ENCODE data around the gene STK17A. TPM values are rescaled to one million over a fixed set of nuclear protein-coding genes. Genes with fewer than 3 reads are reported as not detected.

Gene STK17A
- polyA plus RNA-seq, 1 donor from 2014 or later = 7.9 TPM

- no peaks in the 10 kb centered on the region for H3F3A ChIP-seq (ENCODE audit: insufficient read depth, low read length, poor library complexity, severe bottlenecking)
- H2AFZ ChIP-seq (ENCODE audit: low read depth, low read length) = no peak overlapping the region
- no peaks in the 10 kb centered on the region for H3K27me3 ChIP-seq (ENCODE audit: insufficient read depth, low read depth, low read length)
- H3K4me3 ChIP-seq (ENCODE audit: low read length) = no peak overlapping the region
- H3K79me2 ChIP-seq (replicated peaks; ENCODE audit: insufficient read depth, low read length) = no peaks in the 10 kb centered on the region
- H4K20me1 ChIP-seq (ENCODE audit: insufficient read depth) = no peaks in the 10 kb centered on the region
- H3K9ac ChIP-seq (ENCODE audit: low read length) = no peak overlapping the region
- TF ChIP-seq EP300 (conservative IDR thresholded peaks at IDR 0.05; ENCODE audit: poor library complexity, severe bottlenecking) (no peak), POLR2AphosphoS5 (IDR thresholded peaks at IDR 0.05) (no peak), MXI1 (conservative IDR thresholded peaks at IDR 0.05; ENCODE audit: poor library complexity, severe bottlenecking) (no peak), REST (IDR thresholded peaks at IDR 0.05; ENCODE audit: borderline replicate concordance) (no peak), RAD21 (conservative IDR thresholded peaks at IDR 0.05) (no peak), TAF1 (IDR thresholded peaks at IDR 0.05; ENCODE audit: low read depth) (no peak), CTCF (IDR thresholded peaks at IDR 0.05; ENCODE audit: poor library complexity, severe bottlenecking) (no peak)
- no peaks in the 10 kb centered on the region for H3K9me3 ChIP-seq (ENCODE audit: low read length)
- H3K27ac ChIP-seq (ENCODE audit: low read length) = no peak overlapping the region
- H3K4me2 ChIP-seq (ENCODE audit: low read length) = no peak overlapping the region
- H3K9me2 ChIP-seq (ENCODE audit: insufficient read depth, low read length) = no peaks in the 10 kb centered on the region
- no peaks in the 10 kb centered on the region for H3K36me3 ChIP-seq (ENCODE audit: insufficient read depth, low read length)
Measured at GRCh38 chr7:43646603-43647338, 63.9 kb downstream of the STK17A start.

- Histone ChIP-seq H3K4me3 (ENCODE audit: low read length) (no peak overlapping the region), H3K9ac (ENCODE audit: low read length) (no peak overlapping the region), H3F3A (ENCODE audit: insufficient read depth, low read length, poor library complexity, severe bottlenecking) (no peaks in the 10 kb centered on the region), H3K4me2 (ENCODE audit: low read length) (no peak overlapping the region), H3K36me3 (ENCODE audit: insufficient read depth, low read length) (no peaks in the 10 kb centered on the region), H3K27ac (ENCODE audit: low read length) (no peak overlapping the region), H2AFZ (ENCODE audit: low read depth, low read length) (no peak overlapping the region), H3K9me2 (ENCODE audit: insufficient read depth, low read length) (no peaks in the 10 kb centered on the region), H3K9me3 (ENCODE audit: low read length) (no peaks in the 10 kb centered on the region), H3K27me3 (ENCODE audit: insufficient read depth, low read depth, low read length) (no peaks in the 10 kb centered on the region), H3K79me2 (replicated peaks; ENCODE audit: insufficient read depth, low read length) (no peaks in the 10 kb centered on the region), H4K20me1 (ENCODE audit: insufficient read depth) (no peaks in the 10 kb centered on the region)
- no peak for TF ChIP-seq TAF1 (IDR thresholded peaks at IDR 0.05; ENCODE audit: low read depth)
Measured at GRCh38 chr7:43647339-43647672, 64.4 kb downstream of the STK17A start.

- Histone ChIP-seq H3K27ac (ENCODE audit: low read length) (no peak overlapping the region), H4K20me1 (ENCODE audit: insufficient read depth) (no peaks in the 10 kb centered on the region), H3K4me2 (ENCODE audit: low read length) (no peak overlapping the region), H3K36me3 (ENCODE audit: insufficient read depth, low read length) (no peaks in the 10 kb centered on the region), H3K27me3 (ENCODE audit: insufficient read depth, low read depth, low read length) (no peaks in the 10 kb centered on the region), H3K9me3 (ENCODE audit: low read length) (no peaks in the 10 kb centered on the region), H2AFZ (ENCODE audit: low read depth, low read length) (no peak overlapping the region), H3F3A (ENCODE audit: insufficient read depth, low read length, poor library complexity, severe bottlenecking) (no peaks in the 10 kb centered on the region), H3K79me2 (replicated peaks; ENCODE audit: insufficient read depth, low read length) (no peaks in the 10 kb centered on the region), H3K9me2 (ENCODE audit: insufficient read depth, low read length) (no peaks in the 10 kb centered on the region), H3K9ac (ENCODE audit: low read length) (no peak overlapping the region), H3K4me3 (ENCODE audit: low read length) (no peak overlapping the region)
- TF ChIP-seq CTCF (IDR thresholded peaks at IDR 0.05; ENCODE audit: poor library complexity, severe bottlenecking) (no peak), RAD21 (conservative IDR thresholded peaks at IDR 0.05) (no peak), SMC3 (conservative IDR thresholded peaks at IDR 0.05; ENCODE audit: poor library complexity) (no peak), MXI1 (conservative IDR thresholded peaks at IDR 0.05; ENCODE audit: poor library complexity, severe bottlenecking) (no peak), REST (IDR thresholded peaks at IDR 0.05; ENCODE audit: borderline replicate concordance) (no peak), EZH2 (IDR thresholded peaks at IDR 0.05; ENCODE audit: borderline replicate concordance, insufficient read depth, low read length, poor library complexity, severe bottlenecking) (no peak)
Measured at GRCh38 chr7:43647673-43648472, 65.0 kb downstream of the STK17A start.
